Endothelial cell of umbilical vein (primary cell): Measurements from ENCODE around the gene PLEKHA6. TPM values are rescaled to one million over a fixed set of nuclear protein-coding genes. Genes with fewer than 3 reads are reported as not detected.

Experiments used
- BruUV-seq: library from RNA; stranded (reverse); fragments of 400-500 nt; replicated peaks from 2 replicates; lab custom pipeline; 2021; lab: Mats Ljungman, UMichigan
- CTCF ChIA-PET: fragments of 300-600, 350-600 bp; sonication (Branson Sonifier 250); formaldehyde crosslinking; loops from one replicate; lab custom pipeline; 2021; ENCODE audit warnings: antibody characterized with exemption, inconsistent platforms; lab: Charles Lee
- POLR2A ChIA-PET: fragments of 300-600, 350-600 bp; sonication (Branson Sonifier 250); formaldehyde crosslinking; loops from one replicate; lab custom pipeline; 2021; ENCODE audit warnings: antibody characterized with exemption, inconsistent platforms; lab: Charles Lee
- DNase-seq: peaks from one replicate; pipeline ENCODE4 v3.0.0-alpha.2; 2011; ENCODE audit warnings: low read depth, low spot score
- FAIRE-seq: peaks from 2 replicates; lab custom pipeline; 2011; peaks lifted over from hg19 to GRCh38; lab: Jason Lieb, UNC
- H2AFZ ChIP-seq: 2 replicates; pipeline ENCODE4 v1.6.0; 2012; ENCODE audit warnings: low read depth, low read length, control low read depth, inconsistent platforms
- H3K27ac ChIP-seq: 2 replicates; pipeline ENCODE4 v1.5.1; 2011; ENCODE audit warnings: low read depth, mild to moderate bottlenecking, control low read depth, low read length, moderate library complexity; ENCODE audit not compliant: insufficient read depth
- H3K27me3 ChIP-seq, 2 experiments: 2 replicates each; pipeline versions ENCODE4 v1.6.0 to v1.6.1; 2011; ENCODE audit warnings: low read length in 2 of 2, mixed read lengths in 1 of 2; ENCODE audit not compliant: control insufficient read depth in 2 of 2, insufficient read depth in 2 of 2
- H3K36me3 ChIP-seq, 2 experiments: 2 replicates in 1 of 2; 3 replicates in 1 of 2; pipeline ENCODE4 v1.5.1; 2011; ENCODE audit warnings: low read length in 2 of 2, mild to moderate bottlenecking in 1 of 2, moderate library complexity in 1 of 2; ENCODE audit not compliant: control insufficient read depth in 2 of 2, insufficient read depth in 2 of 2; ENCODE audit errors: extremely low read depth in 1 of 2
- H3K4me1 ChIP-seq: 3 replicates; pipeline ENCODE4 v1.5.1; 2011; ENCODE audit warnings: mild to moderate bottlenecking, low read length; ENCODE audit not compliant: control insufficient read depth, insufficient read depth; ENCODE audit errors: extremely low read depth
- H3K4me2 ChIP-seq: 2 replicates; pipeline ENCODE4 v1.6.1; 2011; ENCODE audit warnings: low read length, control low read depth, mixed read lengths; ENCODE audit not compliant: insufficient read depth
- H3K4me3 ChIP-seq, 3 experiments: fragments of 200-600 bp in 1 of 3; sonication (generic), shearing (Covaris generic) in 1 of 3; replicated peaks in 1 of 3; 2 replicates each; pipeline ENCODE4 v1.5.1; 2011 to 2016; ENCODE audit warnings: control low read depth in 3 of 3, low read length in 3 of 3, mild to moderate bottlenecking in 2 of 3, inconsistent platforms in 1 of 3, low read depth in 1 of 3, moderate library complexity in 1 of 3; ENCODE audit not compliant: insufficient read depth in 1 of 3
- H3K79me2 ChIP-seq: 2 replicates; pipeline ENCODE4 v1.6.0; 2012; ENCODE audit warnings: low read length, inconsistent platforms; ENCODE audit not compliant: control insufficient read depth, insufficient read depth
- H3K9ac ChIP-seq: replicated peaks from 2 replicates; pipeline ENCODE3; 2011; ENCODE audit warnings: low read length, control low read depth; ENCODE audit not compliant: insufficient read depth; ENCODE audit errors: extremely low read depth
- H3K9me1 ChIP-seq: replicated peaks from 3 replicates; pipeline ENCODE4 v1.6.0; 2011; ENCODE audit warnings: mild to moderate bottlenecking, low read length; ENCODE audit not compliant: control insufficient read depth, insufficient read depth; ENCODE audit errors: extremely low read depth
- H3K9me3 ChIP-seq: replicated peaks from 2 replicates; pipeline ENCODE4 v1.5.1; 2012; ENCODE audit warnings: low read length, inconsistent platforms; ENCODE audit not compliant: control insufficient read depth, insufficient read depth
- H4K20me1 ChIP-seq: replicated peaks from 2 replicates; pipeline ENCODE3; 2011; ENCODE audit warnings: mild to moderate bottlenecking, low read length; ENCODE audit not compliant: control insufficient read depth, insufficient read depth; ENCODE audit errors: extremely low read depth
- CTCF ChIP-seq, 2 donors: IDR thresholded peaks; 1 replicate in 1 of 2; 2 replicates in 1 of 2; pipeline ENCODE4 v1.5.1; 2011; ENCODE audit warnings: low read length in 2 of 2, mild to moderate bottlenecking in 2 of 2, moderate library complexity in 2 of 2, control low read depth in 1 of 2, inconsistent platforms in 1 of 2, low read depth in 1 of 2; ENCODE audit not compliant: insufficient read depth in 1 of 2; ENCODE audit errors: extremely low read depth in 1 of 2
- EZH2 ChIP-seq: IDR thresholded peaks from 2 replicates; pipeline ENCODE4 v1.6.1; 2012; ENCODE audit warnings: borderline replicate concordance, low read depth, mild to moderate bottlenecking, moderate library complexity, low read length, inconsistent platforms; ENCODE audit not compliant: severe bottlenecking
- FOS ChIP-seq: IDR thresholded peaks from 2 replicates; pipeline ENCODE4 v1.6.1; 2011; ENCODE audit warnings: mild to moderate bottlenecking, low read length, moderate library complexity, borderline replicate concordance; ENCODE audit not compliant: insufficient read depth
- GATA2 ChIP-seq: IDR thresholded peaks from 2 replicates; pipeline ENCODE4 v1.7.0; 2011; ENCODE audit warnings: low read depth, mild to moderate bottlenecking, moderate library complexity, mixed read lengths, low read length; ENCODE audit not compliant: insufficient read length, insufficient read depth
- JUN ChIP-seq: IDR thresholded peaks from 2 replicates; pipeline ENCODE4 v1.6.1; 2011; ENCODE audit warnings: borderline replicate concordance, low read depth; ENCODE audit not compliant: insufficient read length, insufficient read depth
- MAX ChIP-seq: IDR thresholded peaks from 2 replicates; pipeline ENCODE4 v1.6.1; 2011; ENCODE audit not compliant: insufficient read depth, insufficient read length
- MYC ChIP-seq: IDR thresholded peaks from one replicate; pipeline ENCODE4 v1.6.1; 2011; ENCODE audit warnings: mild to moderate bottlenecking, low read depth, low read length
- POLR2A ChIP-seq: IDR thresholded peaks from 2 replicates; pipeline ENCODE4 v1.6.1; 2012; ENCODE audit warnings: low read depth, mild to moderate bottlenecking, control low read depth, low read length
- POLR2AphosphoS5 ChIP-seq: IDR thresholded peaks from 2 replicates; pipeline ENCODE4 v1.6.1; 2012; ENCODE audit warnings: low read depth, mild to moderate bottlenecking, control low read depth, low read length, moderate library complexity; ENCODE audit not compliant: insufficient read depth
- dilution Hi-C: fragments of 300-500 bp; cut with MboI; formaldehyde crosslinking; loops from one replicate; pipeline ENCODE4 v1.15.0; 2019; ENCODE audit warnings: low sequenced_read_pairs; ENCODE audit not compliant: extremely low pct_ligation_motif_present
- intact Hi-C: fragments of 100-400 bp; cut with micrococcal nuclease; formaldehyde crosslinking; loops from one replicate; pipeline ENCODE4 v1.10.0; 2022
- polyA plus RNA-seq, 4 experiments: library from polyadenylated mRNA; depleted of rRNA in 3 of 4; stranded (reverse) in 3 of 4; unstranded in 1 of 4; fragments of >200 nt; gene quantifications; 2 replicates each; pipeline versions ENCODE4 v1.2.1 to v1.2.3, GENCODE V29; 2011 to 2012; ENCODE audit warnings: missing spikeins in 1 of 4
- total RNA-seq: library from RNA; stranded (reverse); gene quantifications from 2 replicates; pipeline ENCODE4 v1.2.3, GENCODE V29; 2021

The PLEKHA6 gene
- total and polyA plus RNA-seq, 2 donors (not counting 3 experiments of a cell fraction or from before 2014, with no cell fraction given), result 2.1 to 15.0 TPM

- no peak for FAIRE-seq
- no peak overlapping the region for H3K9ac ChIP-seq
- H2AFZ ChIP-seq, result no peak overlapping the region
- intact Hi-C loops (no loop called here), dilution Hi-C loops (no loop called here)
- ChIA-PET POLR2A (no interaction called here), CTCF (no interaction called here)
- H3K36me3 ChIP-seq, result no peaks in the 10 kb centered on the region
- H3K27ac ChIP-seq, result no peak overlapping the region
- no peaks in the 10 kb centered on the region for H3K27me3 ChIP-seq
- DNase-seq, result no peak
- H3K79me2 ChIP-seq, result no peaks in the 10 kb centered on the region
- H3K9me3 ChIP-seq, result no peaks in the 10 kb centered on the region
- no peaks in the 10 kb centered on the region for H4K20me1 ChIP-seq
- H3K4me3 ChIP-seq, result no peak overlapping the region
- no peak overlapping the region for H3K4me2 ChIP-seq
- no peak for TF ChIP-seq POLR2A
- no peak for TF ChIP-seq JUN
- no peak for TF ChIP-seq CTCF (IDR thresholded peaks at IDR 0.05; ENCODE audit: extremely low read depth in 1 of 2, insufficient read depth in 1 of 2, low read depth in 1 of 2, low read length in 2 of 2)
- no peak for TF ChIP-seq EZH2
- no peak for TF ChIP-seq GATA2
- no peak for TF ChIP-seq POLR2AphosphoS5
- TF ChIP-seq MAX, result no peak
- no peak for TF ChIP-seq MYC
- no peak for TF ChIP-seq FOS
- no TSS peak for BruUV-seq
- H3K4me1 ChIP-seq, result peaks cover 5% of the 10 kb centered on the region
- H3K9me1 ChIP-seq, result no peaks in the 10 kb centered on the region
Observed at GRCh38 chr1:204286315-204286714, 73.4 kb downstream of the PLEKHA6 start.
